A673 (cell line): ENCODE data around the gene GRID2.

Source experiments
- EZH2 ChIP-seq: fragments of 200-600 bp; sonication (generic); IDR thresholded peaks from 2 replicates; pipeline ENCODE4 v1.6.1; 2017; ENCODE audit warnings: borderline replicate concordance, low read depth, mild to moderate bottlenecking, mixed read lengths, antibody characterized with exemption, low read length; ENCODE audit not compliant: poor library complexity, severe bottlenecking
- TF ChIP-seq, protein P1 (sequence below): fragments of 300-800, 200-600 bp; sonication (generic); conservative IDR thresholded peaks from 2 replicates; pipeline ENCODE4 v1.5.1; 2017; ENCODE audit warnings: low read depth, mild to moderate bottlenecking, antibody characterized with exemption, low read length, moderate library complexity, mixed read lengths

DNA sequence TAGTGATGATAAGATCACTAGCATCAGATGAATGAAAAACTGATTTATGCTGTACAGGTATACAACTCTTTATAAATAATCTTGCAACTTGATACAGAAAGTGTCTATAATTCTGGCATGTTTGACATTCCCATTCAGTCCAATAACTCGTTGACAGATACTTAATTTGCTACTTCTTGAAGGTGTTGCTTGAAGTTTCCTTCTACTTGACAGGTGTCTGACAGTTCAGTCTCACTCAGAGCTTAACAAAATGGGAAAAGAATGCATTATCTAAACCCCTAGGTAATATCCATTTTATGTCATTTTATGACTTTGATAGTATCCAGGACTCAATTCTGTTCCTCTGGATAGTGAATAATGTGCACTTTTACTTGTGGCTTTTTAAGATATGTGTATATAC, 508.9 kb downstream of the GRID2 start:
- TF ChIP-seq, protein P1, sequence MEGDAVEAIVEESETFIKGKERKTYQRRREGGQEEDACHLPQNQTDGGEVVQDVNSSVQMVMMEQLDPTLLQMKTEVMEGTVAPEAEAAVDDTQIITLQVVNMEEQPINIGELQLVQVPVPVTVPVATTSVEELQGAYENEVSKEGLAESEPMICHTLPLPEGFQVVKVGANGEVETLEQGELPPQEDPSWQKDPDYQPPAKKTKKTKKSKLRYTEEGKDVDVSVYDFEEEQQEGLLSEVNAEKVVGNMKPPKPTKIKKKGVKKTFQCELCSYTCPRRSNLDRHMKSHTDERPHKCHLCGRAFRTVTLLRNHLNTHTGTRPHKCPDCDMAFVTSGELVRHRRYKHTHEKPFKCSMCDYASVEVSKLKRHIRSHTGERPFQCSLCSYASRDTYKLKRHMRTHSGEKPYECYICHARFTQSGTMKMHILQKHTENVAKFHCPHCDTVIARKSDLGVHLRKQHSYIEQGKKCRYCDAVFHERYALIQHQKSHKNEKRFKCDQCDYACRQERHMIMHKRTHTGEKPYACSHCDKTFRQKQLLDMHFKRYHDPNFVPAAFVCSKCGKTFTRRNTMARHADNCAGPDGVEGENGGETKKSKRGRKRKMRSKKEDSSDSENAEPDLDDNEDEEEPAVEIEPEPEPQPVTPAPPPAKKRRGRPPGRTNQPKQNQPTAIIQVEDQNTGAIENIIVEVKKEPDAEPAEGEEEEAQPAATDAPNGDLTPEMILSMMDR = no peak
- TF ChIP-seq EZH2 = no peak
